Peyer's patch (tissue), 4 donors: ENCODE data around the gene LSM3.

ENCODE experiments used
- CTCF ChIP-seq, 6 experiments: fragments of 450-650 bp in 4 of 6; fragments of 200-600 bp in 2 of 6; sonication (generic) in 1 of 6; IDR thresholded peaks; one replicate each; pipeline ENCODE4 v1.5.1; 2017 to 2019; ENCODE audit warnings: antibody characterized with exemption in 6 of 6, mild to moderate bottlenecking in 3 of 6, moderate library complexity in 1 of 6
- POLR2A ChIP-seq, 2 donors: fragments of 450-650 bp; IDR thresholded peaks; one replicate each; pipeline ENCODE4 v1.5.1; 2017; ENCODE audit warnings: antibody characterized with exemption in 2 of 2, mild to moderate bottlenecking in 2 of 2, moderate library complexity in 2 of 2

- TF ChIP-seq CTCF (IDR thresholded peaks at IDR 0.05) (no peak), POLR2A (IDR thresholded peaks at IDR 0.05) (no peak)
Observed at GRCh38 chr3:14138109-14138877, 40.3 kb upstream of the LSM3 start.
